NCI-H345 (cell line): ENCODE results near the gene BRWD1.
"Not testable (repeated sequence)": the region's sequence is repeated elsewhere in the genome, so short reads cannot be mapped to it uniquely, and the experiment has no call there.

Source experiments
- DNase-seq: peaks from one replicate; lab custom pipeline; 2025; lab: John Stamatoyannopoulos, UW

BRWD1 gene

DNA sequence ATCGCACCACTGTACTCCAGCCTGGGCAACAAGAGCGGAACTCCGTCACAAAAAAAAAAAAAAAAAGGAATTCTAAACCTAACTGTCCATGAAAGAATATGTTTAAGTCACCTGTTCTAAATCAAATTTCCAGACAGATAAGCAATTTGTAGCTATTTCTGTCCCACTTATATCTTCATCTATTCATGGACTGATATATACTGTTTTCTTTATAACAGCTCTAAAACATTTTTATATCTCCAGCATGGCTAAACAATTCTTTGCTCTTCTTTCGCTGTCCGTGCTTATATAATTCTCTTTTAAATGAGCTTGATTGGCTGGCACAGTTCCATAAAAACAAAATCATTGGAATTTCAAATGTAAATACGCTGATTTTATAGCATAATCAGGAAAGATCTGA lies 30.5 kb downstream of the BRWD1 start:
- no peak for DNase-seq

DNA sequence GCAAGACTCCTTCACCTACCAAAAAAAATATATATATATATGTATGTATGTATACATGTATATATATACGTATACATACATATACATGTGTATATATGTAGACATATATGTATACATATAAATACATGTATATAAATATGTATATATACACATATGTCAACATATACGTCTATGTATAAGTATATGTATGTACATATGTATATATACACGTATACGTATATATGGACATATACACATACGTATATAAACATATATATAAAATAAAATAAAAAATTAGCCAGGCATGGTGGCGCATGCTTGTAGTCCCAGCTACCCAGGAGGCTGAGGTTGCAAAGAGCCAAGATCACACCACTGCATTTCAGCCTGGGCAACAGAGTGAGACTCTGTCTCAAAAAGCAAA lies 31.6 kb downstream of the BRWD1 start:
- DNase-seq, result no peak

DNA sequence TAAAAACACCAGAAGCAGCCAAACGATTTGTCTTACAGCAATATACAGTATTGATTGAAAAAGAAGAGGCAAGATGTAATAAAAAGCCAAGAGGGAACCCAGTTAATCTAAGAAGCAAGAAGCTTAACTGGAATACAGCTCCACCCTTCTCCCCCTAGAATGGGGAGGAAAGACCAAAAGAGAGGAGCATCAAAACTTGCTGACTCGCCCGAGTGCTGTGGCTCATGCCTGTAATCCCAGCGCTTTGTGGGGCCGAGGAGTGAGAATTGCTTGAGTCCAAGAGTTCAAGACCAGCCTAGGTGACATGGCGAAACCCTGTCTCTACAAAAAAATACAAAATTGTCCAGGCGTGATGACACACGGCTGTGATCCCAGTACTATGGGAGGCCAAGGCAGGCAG lies 32.2 kb downstream of the BRWD1 start:
- no peak for DNase-seq

GRCh38 chr21:39269620-39270019 lies 43.8 kb downstream of the BRWD1 start:
- no peak for DNase-seq

GRCh38 chr21:39265603-39266002 lies 47.8 kb downstream of the BRWD1 start:
- no peak for DNase-seq

- no peak for DNase-seq
These were observed 50.1 kb downstream of the BRWD1 start for GRCh38 chr21:39263372-39263771.

DNA sequence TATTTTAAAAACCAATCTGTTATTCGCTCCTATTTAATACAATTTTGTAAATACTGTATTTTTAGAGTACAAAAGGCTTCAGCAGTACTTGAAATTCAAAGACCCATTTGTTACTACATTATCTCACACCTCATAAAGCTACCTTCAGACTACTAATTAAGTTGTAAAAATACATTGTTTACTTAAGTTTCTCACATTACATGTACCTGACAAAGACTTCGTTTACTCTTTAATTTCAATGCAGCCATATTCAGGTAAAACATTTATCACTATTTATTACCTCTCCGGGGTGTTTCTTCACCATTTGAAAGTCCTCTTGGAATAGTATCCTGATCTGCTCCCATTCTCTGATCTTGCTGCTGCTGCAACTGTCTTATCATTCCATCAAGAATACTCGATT lies 55.2 kb downstream of the BRWD1 start:
- DNase-seq, result peak; percentile 50

DNA sequence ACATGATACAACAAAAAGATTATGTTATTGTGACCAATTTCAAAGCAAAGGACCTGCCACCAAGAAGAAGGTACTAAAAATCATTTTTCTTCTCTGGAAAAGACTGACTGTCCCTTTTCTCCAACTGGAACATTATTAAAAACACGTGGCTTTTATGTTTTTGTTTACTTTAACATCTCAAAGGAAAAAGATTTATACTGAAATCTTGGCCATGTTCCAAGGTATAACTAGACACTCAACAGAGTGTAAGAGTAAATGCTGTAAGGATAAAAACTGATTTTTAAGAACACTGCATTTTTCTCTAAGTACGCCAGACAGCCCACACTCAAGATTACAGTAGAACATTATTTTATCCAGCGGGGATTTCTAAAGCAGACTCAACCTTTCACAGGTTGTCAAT lies 62.1 kb downstream of the BRWD1 start:
- DNase-seq, result peak; percentile 21

DNA sequence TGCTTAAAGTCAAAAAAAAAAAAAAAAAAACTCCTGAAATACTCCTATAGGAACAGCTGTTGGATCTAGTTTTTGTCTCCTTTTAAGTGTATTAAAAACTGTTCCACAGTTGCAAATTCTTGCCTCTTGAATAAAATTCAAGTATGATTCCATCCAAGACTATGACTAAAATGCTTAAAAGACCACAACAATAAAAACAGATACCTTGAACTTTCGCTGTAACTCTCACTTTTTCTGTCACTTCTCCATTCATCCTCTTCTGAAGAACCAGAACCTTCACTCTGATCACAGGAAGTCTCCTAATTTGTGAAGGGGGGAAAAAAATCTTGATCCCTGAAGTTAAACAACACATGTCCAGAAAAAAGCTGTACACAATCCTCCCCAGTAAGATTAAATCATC lies 75.2 kb downstream of the BRWD1 start:
- no peak for DNase-seq

- no peak for DNase-seq
These were observed 80.6 kb downstream of the BRWD1 start for GRCh38 chr21:39232861-39233291.

DNA sequence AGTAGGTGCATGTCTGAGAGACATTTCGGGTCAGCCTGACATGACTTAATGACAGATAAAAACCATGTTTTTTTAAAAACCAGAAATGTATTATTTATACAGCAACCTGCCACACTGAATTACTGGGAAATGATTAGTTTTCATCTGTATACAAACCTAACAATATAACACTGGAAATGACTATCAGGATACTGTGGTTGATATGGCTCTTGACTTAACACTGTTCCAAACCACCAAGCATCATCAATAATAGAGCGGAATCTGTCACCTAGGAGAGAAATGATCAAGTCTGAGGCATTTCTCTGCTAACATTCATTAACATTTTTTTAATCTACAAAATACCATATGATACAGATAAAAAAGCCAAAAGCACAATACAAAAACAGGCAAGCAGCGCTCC lies 88.5 kb downstream of the BRWD1 start:
- no peak for DNase-seq

GRCh38 chr21:39221997-39222486 lies 91.4 kb downstream of the BRWD1 start:
- no peak for DNase-seq

GRCh38 chr21:39221282-39221996 lies 92.0 kb downstream of the BRWD1 start:
- no peak for DNase-seq

GRCh38 chr21:39220875-39221274 lies 92.6 kb downstream of the BRWD1 start:
- DNase-seq, result not testable (repeated sequence)

GRCh38 chr21:39220150-39220549 lies 93.3 kb downstream of the BRWD1 start:
- no peak for DNase-seq

DNA sequence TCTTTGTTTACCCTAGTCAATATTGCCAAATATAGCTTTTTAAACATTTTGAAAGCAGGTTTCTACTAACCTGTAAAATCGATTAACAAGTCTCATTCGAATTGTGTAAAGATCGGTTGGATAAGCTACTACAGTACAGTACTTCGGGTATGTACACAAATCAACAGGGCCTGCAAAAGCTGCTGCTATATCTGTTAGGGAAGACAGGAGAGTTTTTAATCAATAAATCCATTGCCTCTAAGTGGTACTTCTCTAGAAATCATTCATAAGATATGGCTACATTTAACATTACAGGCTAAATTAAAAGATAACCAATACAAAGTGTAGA lies 95.4 kb downstream of the BRWD1 start:
- no peak for DNase-seq

DNA sequence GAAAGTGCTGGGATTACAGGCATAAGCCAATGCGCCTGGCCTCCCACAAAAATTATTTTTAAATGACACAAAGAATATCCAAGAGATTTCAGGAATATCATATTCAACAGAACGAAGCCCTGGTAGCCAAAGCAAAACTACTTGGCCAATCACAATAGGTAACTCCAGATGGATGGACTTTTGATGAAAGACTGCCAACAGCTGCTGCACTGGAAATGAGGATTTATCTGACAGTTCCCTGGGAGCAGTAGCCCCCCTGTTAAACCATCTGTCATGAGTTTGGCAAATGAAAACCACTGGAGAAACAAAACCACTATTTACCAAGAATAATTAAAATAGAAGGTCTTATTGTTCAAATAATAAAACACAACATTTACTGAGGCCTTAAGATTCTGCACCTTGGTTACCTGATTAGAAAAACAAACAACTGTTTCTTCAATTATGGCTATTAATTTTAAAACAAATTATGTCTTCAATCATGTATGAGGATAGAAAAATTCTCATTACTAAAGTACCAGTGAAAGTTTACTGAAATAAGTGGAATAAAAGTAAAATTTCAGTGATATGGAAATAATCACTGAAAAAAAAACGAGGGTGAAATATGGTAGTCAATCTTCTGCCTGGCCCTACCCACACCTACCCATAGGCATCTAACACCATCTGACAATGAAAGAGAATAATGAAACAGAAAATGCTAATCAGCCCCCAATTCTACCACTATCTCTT lies 95.9 kb downstream of the BRWD1 start:
- DNase-seq, result no peak

DNA sequence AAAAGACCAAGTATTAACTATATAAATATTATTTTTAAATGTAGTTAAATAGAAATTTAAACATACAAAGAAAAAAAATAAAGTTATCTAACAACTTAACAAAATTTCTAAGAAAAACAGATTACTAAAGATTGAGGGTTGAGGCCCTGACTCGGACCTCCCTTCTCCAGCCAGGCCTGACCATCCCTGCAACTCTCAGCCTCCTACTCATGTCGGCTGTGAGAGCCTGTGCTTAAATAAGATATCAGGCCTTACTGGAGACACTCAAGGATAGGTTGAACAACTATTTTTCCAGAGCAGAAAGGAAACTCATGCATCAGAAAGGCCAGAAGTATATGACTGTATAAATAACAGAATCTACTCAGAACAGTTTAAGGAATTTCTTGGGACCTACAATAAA lies 97.1 kb downstream of the BRWD1 start:
- DNase-seq, result no peak

- DNase-seq, result no peak
These were observed 98.4 kb downstream of the BRWD1 start for GRCh38 chr21:39215078-39215477.

DNA sequence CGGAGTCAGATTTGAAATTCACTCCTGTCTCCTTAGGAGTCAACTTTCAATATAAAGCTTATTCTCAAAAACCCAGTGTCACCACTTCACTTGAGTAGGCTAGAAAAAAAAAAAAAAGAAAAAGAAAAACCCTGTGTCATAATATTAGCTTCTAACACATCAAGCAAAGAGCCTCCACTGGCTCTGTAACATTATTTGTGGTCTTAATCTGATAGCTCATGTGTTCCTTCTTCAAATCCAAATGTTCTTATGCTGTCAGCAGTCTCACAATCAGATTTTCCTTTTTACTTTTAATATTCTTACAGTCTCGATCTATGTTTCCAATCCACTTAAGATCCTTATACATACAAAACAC lies 104.1 kb downstream of the BRWD1 start:
- no peak for DNase-seq

DNA sequence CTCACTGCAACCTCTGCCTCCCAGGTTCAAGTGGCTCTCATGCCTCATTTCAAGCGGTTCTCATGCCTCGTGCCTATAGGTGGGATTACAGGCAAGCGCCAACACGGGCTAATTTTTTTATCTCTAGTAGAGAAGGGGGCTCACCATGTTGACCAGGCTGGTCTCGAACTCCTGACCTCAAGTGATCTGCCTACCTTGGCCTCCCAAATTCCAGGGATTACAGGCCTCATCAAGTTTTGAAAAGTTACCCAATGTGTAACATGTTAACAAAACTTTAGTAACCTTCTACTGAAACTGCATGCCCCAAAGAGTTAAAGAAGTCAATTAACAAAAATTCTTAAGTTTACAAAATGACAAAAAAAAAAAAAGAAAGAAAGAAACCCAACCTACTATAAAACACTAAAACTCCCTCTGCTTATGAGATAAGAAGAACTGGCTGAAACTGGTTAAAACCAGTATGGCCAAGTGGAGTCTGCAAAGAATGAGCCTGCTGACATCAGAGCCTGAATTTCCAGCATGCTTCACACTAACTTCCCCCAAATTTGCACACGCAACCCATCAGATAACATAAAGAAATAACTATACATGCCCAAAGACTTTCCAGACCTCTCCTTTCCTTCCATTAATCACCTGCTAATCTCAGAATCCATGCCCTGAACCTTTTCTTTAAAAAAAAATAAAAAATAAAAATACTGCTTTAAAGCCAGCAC lies 104.7 kb downstream of the BRWD1 start:
- DNase-seq, result no peak

GRCh38 chr21:39204134-39204533 lies 109.3 kb downstream of the BRWD1 start:
- no peak for DNase-seq

GRCh38 chr21:39198800-39199199 lies 114.6 kb downstream of the BRWD1 start:
- no peak for DNase-seq
